ENCODE data around the gene AHCY. TPM values are rescaled to one million over a fixed set of nuclear protein-coding genes. Genes with fewer than 3 reads are reported as not detected.

AHCY gene
- total and polyA plus RNA-seq, 2 of the 4 experiments (the other 2 are of a cell fraction), result 138 to 210 TPM

DNA sequence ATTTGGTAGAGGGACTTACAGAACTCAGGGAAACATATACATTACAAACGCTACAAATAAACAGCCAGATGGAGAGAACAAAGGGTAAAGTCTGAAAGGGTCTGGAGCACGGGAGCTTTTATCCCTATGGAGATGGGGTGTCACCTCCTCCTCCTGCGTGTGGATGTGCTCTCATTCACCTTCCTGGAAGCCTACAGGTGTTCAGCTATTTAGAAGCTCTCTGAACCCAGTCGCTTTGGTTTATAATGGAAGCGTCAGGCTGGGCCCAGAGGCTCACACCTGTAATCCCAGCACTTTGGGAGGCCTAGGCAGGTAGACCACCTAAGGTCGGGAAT is 42.2 kb upstream of the AHCY start:
- Histone ChIP-seq H3K18ac (ENCODE audit: low read depth, low read length) (no peak overlapping the region), H3K27ac (ENCODE audit: insufficient read depth, low read length) (no peak overlapping the region), H2BK5ac (ENCODE audit: low read depth, low read length, poor library complexity, severe bottlenecking) (no peak overlapping the region), H4K91ac (ENCODE audit: insufficient read depth, low read depth, low read length) (no peak overlapping the region), H3K4me2 (ENCODE audit: low read depth, low read length) (no peak overlapping the region), H4K8ac (ENCODE audit: low read depth in 2 of 2, low read length in 2 of 2) (no peak overlapping the region), H3K56ac (ENCODE audit: extremely low read depth, insufficient read depth, low read length) (no peak overlapping the region), H2AK5ac (ENCODE audit: low read depth, low read length) (no peak overlapping the region), H3K9ac (ENCODE audit: low read depth, low read length) (no peak overlapping the region), H3K79me1 (ENCODE audit: low read depth in 1 of 2, low read length in 2 of 2) (no peaks in the 10 kb centered on the region), H2AFZ (replicated peaks; ENCODE audit: low read length, poor library complexity) (no peak overlapping the region), H2BK15ac (ENCODE audit: low read depth, low read length) (no peak overlapping the region), H3K9me1 (ENCODE audit: insufficient read depth, low read length) (0 out of 2 replicates have a peak, but pooled peaks cover 5% of the 10 kb centered on the region), H3K27me3 (ENCODE audit: control insufficient read depth, insufficient read depth, low read length) (no peaks in the 10 kb centered on the region), H3K4ac (ENCODE audit: low read depth, low read length) (no peak overlapping the region), H3K36me3 (ENCODE audit: control insufficient read depth, insufficient read depth, low read length) (no peaks in the 10 kb centered on the region), H3K14ac (replicated peaks; ENCODE audit: low read depth, low read length) (no peak overlapping the region), H2AK9ac (replicated peaks; ENCODE audit: low read depth, low read length, poor library complexity) (no peak overlapping the region), H3K4me1 (ENCODE audit: control insufficient read depth, insufficient read depth, low read length) (no peaks in the 10 kb centered on the region), H3K23ac (ENCODE audit: low read depth, low read length) (no peak overlapping the region), H2BK20ac (ENCODE audit: low read depth, low read length) (no peak overlapping the region), H2BK120ac (ENCODE audit: low read depth, low read length) (no peak overlapping the region), H4K20me1 (ENCODE audit: insufficient read depth, low read length) (no peaks in the 10 kb centered on the region), H3K4me3 (ENCODE audit: insufficient read depth, low read depth, low read length) (no peak overlapping the region), H3K9me3 (ENCODE audit: control insufficient read depth, insufficient read depth, low read length) (no peaks in the 10 kb centered on the region), H4K5ac (ENCODE audit: low read depth, low read length) (no peak overlapping the region)
- CTCF ChIA-PET, result no interaction called here
- TF ChIP-seq, protein P1, sequence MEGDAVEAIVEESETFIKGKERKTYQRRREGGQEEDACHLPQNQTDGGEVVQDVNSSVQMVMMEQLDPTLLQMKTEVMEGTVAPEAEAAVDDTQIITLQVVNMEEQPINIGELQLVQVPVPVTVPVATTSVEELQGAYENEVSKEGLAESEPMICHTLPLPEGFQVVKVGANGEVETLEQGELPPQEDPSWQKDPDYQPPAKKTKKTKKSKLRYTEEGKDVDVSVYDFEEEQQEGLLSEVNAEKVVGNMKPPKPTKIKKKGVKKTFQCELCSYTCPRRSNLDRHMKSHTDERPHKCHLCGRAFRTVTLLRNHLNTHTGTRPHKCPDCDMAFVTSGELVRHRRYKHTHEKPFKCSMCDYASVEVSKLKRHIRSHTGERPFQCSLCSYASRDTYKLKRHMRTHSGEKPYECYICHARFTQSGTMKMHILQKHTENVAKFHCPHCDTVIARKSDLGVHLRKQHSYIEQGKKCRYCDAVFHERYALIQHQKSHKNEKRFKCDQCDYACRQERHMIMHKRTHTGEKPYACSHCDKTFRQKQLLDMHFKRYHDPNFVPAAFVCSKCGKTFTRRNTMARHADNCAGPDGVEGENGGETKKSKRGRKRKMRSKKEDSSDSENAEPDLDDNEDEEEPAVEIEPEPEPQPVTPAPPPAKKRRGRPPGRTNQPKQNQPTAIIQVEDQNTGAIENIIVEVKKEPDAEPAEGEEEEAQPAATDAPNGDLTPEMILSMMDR (conservative IDR thresholded peaks at IDR 0.05; ENCODE audit: low read depth, low read length), result no peak
- TF ChIP-seq CHD1 (IDR thresholded peaks at IDR 0.05; ENCODE audit: low read depth, low read length) (no peak), RAD21 (IDR thresholded peaks at IDR 0.05; ENCODE audit: low read length) (no peak), BHLHE40 (IDR thresholded peaks at IDR 0.05; ENCODE audit: low read depth, low read length) (no peak), MAZ (IDR thresholded peaks at IDR 0.05; ENCODE audit: borderline replicate concordance, low read depth, low read length) (no peak), RFX5 (IDR thresholded peaks at IDR 0.05; ENCODE audit: low read depth, low read length) (no peak), FOS (IDR thresholded peaks at IDR 0.05; ENCODE audit: low read depth, low read length) (no peak)
- TF ChIP-seq, protein P2, sequence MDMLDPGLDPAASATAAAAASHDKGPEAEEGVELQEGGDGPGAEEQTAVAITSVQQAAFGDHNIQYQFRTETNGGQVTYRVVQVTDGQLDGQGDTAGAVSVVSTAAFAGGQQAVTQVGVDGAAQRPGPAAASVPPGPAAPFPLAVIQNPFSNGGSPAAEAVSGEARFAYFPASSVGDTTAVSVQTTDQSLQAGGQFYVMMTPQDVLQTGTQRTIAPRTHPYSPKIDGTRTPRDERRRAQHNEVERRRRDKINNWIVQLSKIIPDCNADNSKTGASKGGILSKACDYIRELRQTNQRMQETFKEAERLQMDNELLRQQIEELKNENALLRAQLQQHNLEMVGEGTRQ (IDR thresholded peaks at IDR 0.05; ENCODE audit: low read depth, low read length), result no peak
- TF ChIP-seq, protein P3, sequence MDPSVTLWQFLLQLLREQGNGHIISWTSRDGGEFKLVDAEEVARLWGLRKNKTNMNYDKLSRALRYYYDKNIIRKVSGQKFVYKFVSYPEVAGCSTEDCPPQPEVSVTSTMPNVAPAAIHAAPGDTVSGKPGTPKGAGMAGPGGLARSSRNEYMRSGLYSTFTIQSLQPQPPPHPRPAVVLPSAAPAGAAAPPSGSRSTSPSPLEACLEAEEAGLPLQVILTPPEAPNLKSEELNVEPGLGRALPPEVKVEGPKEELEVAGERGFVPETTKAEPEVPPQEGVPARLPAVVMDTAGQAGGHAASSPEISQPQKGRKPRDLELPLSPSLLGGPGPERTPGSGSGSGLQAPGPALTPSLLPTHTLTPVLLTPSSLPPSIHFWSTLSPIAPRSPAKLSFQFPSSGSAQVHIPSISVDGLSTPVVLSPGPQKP (IDR thresholded peaks at IDR 0.05; ENCODE audit: borderline replicate concordance, low read depth, low read length), result no peak
- POLR2A ChIA-PET (ENCODE audit: unreplicated experiment), result no interaction called here
- DNase-seq (no peak), ATAC-seq (ENCODE audit: low read depth) (no peak)
- dilution Hi-C loops (cut with HindIII; ENCODE audit: low sequenced_read_pairs, unreplicated experiment) (no loop called here), in situ Hi-C loops (cut with MboI; ENCODE audit: low sequenced_read_pairs) (no loop called here), intact Hi-C loops (cut with micrococcal nuclease) (no loop called here)
- BruUV-seq (replicated peaks), result no TSS peak
- 63% methylated on average over 2 of the region's 6 CpGs; no CpG with 5 or more reads in 1 of the 2 experiments for WGBS, 2 experiments (ENCODE audit: extremely low coverage in 2 of 2, insufficient read length in 1 of 2)

Measured in IMR-90 (cell line).